Activated CD8-positive, alpha-beta T cell treated with anti-CD3 and anti-CD28 coated beads for 36 hours (primary cell): ENCODE measurements around the gene NPY1R. TPM values are rescaled to one million over a fixed set of nuclear protein-coding genes. Genes with fewer than 3 reads are reported as not detected.

Experiments
- ATAC-seq: fragments of 200-7000 bp; cut with Tn5 transposase; one replicate; pipeline ENCODE4 v1.10.0; 2021; ENCODE audit warnings: mild to moderate bottlenecking, moderate library complexity
- CTCF ChIA-PET: fragments of 350-600 bp; sonication (Branson Sonifier 250); formaldehyde crosslinking; loops from one replicate; lab custom pipeline; 2021; ENCODE audit warnings: antibody characterized with exemption; lab: Charles Lee
- POLR2A ChIA-PET: fragments of 350-600 bp; sonication (Branson Sonifier 250); formaldehyde crosslinking; loops from one replicate; lab custom pipeline; 2021; ENCODE audit warnings: antibody characterized with exemption; lab: Charles Lee
- DNase-seq: peaks from one replicate; pipeline ENCODE4 v3.0.0-alpha.2; 2020
- H3K27ac Mint-ChIP-seq: one replicate; pipeline ENCODE4 v1.8.0; 2021; ENCODE audit warnings: mild to moderate bottlenecking, mixed read lengths
- H3K27me3 Mint-ChIP-seq: one replicate; pipeline ENCODE4 v1.8.0; 2021; ENCODE audit warnings: mixed read lengths
- H3K36me3 Mint-ChIP-seq: one replicate; pipeline ENCODE4 v1.8.0; 2021; ENCODE audit warnings: low read depth, mixed read lengths
- H3K4me1 Mint-ChIP-seq: one replicate; pipeline ENCODE4 v1.8.0; 2021; ENCODE audit warnings: low read depth, mixed read lengths
- H3K4me3 Mint-ChIP-seq: one replicate; pipeline ENCODE4 v1.8.0; 2021; ENCODE audit warnings: mild to moderate bottlenecking, moderate library complexity, mixed read lengths
- H3K9me3 Mint-ChIP-seq: one replicate; pipeline ENCODE4 v1.8.0; 2021; ENCODE audit warnings: mixed read lengths
- CTCF ChIP-seq: fragments of 200-600 bp; IDR thresholded peaks from one replicate; pipeline ENCODE4 v1.8.0; 2022; ENCODE audit warnings: antibody characterized with exemption, mild to moderate bottlenecking
- intact Hi-C: fragments of 100-400 bp; cut with micrococcal nuclease; formaldehyde crosslinking; loops from one replicate; pipeline ENCODE4 v1.10.0; 2022
- total RNA-seq, 2 experiments: library from RNA; stranded (reverse); gene quantifications; one replicate each; pipeline ENCODE4 v1.2.3, GENCODE V29; 2021

The NPY1R gene
- total RNA-seq: not detected

GRCh38 chr4:163332526-163333406 lies at the start of gene NPY1R:
NPY1R (minus strand) TSS chr4:163332596; CDS start chr4:163326554, 6,042 bp downstream.
- peak within 1 kb of the TSS; percentile 36 for H3K4me3 Mint-ChIP-seq
- peaks cover 9% of the 10 kb centered on the region for H3K4me1 Mint-ChIP-seq
- no peaks in the 10 kb centered on the region for H3K36me3 Mint-ChIP-seq
- peaks cover 40% of the 10 kb centered on the region for H3K27me3 Mint-ChIP-seq
- TF ChIP-seq CTCF: no peak
- intact Hi-C loops: no loop called here
- H3K9me3 Mint-ChIP-seq: no peaks in the 10 kb centered on the region
- ChIA-PET POLR2A (no interaction called here), CTCF (interaction anchor here (0.7 to 2.1 kb wide), 7 partner anchors 10 to 183 kb away, joined by 3 to 7 read pairs (median 4); no protein-coding TSS in a partner anchor)
- DNase-seq (peak; percentile 55), ATAC-seq (peak; percentile 61)
- H3K27ac Mint-ChIP-seq: no peak within 1 kb of the TSS

GRCh38 chr4:163380703-163381102 lies 48.3 kb upstream of the NPY1R start:
- no peaks in the 10 kb centered on the region for H3K4me1 Mint-ChIP-seq
- no peak overlapping the region for H3K4me3 Mint-ChIP-seq
- POLR2A ChIA-PET: no interaction called here
- H3K36me3 Mint-ChIP-seq: no peaks in the 10 kb centered on the region
- intact Hi-C loops: no loop called here
- no peak for ATAC-seq
- H3K27ac Mint-ChIP-seq: no peak overlapping the region
- TF ChIP-seq CTCF: no peak
- H3K27me3 Mint-ChIP-seq: no peaks in the 10 kb centered on the region
- no peaks in the 10 kb centered on the region for H3K9me3 Mint-ChIP-seq
- CTCF ChIA-PET: no interaction called here
- no peak for DNase-seq

GRCh38 chr4:163378661-163379060 lies 46.3 kb upstream of the NPY1R start:
- no peaks in the 10 kb centered on the region for H3K36me3 Mint-ChIP-seq
- H3K4me3 Mint-ChIP-seq: no peak overlapping the region

GRCh38 chr4:163372029-163372428 lies 39.6 kb upstream of the NPY1R start:
- Mint-ChIP-seq H3K27ac (no peak overlapping the region), H3K4me3 (no peak overlapping the region), H3K27me3 (peaks cover 1% of the 10 kb centered on the region), H3K4me1 (no peaks in the 10 kb centered on the region), H3K9me3 (no peaks in the 10 kb centered on the region), H3K36me3 (no peaks in the 10 kb centered on the region)
- no peak for TF ChIP-seq CTCF
- POLR2A ChIA-PET: no interaction called here
- DNase-seq (no peak), ATAC-seq (no peak)
- intact Hi-C loops: no loop called here
- CTCF ChIA-PET: no interaction called here

More at GRCh38 chr4:163378661-163379060, 46.3 kb upstream of the NPY1R start:
- Mint-ChIP-seq H3K9me3 (no peaks in the 10 kb centered on the region), H3K27me3 (no peaks in the 10 kb centered on the region), H3K27ac (no peak overlapping the region), H3K4me1 (no peaks in the 10 kb centered on the region)
- TF ChIP-seq CTCF: no peak
- CTCF ChIA-PET: no interaction called here
- intact Hi-C loops: no loop called here
- POLR2A ChIA-PET: no interaction called here
- ATAC-seq (no peak), DNase-seq (no peak)

- Mint-ChIP-seq H3K27me3 (peaks cover 7% of the 10 kb centered on the region), H3K36me3 (no peaks in the 10 kb centered on the region), H3K4me1 (no peaks in the 10 kb centered on the region), H3K27ac (no peak overlapping the region), H3K9me3 (no peaks in the 10 kb centered on the region), H3K4me3 (no peak overlapping the region)
- CTCF ChIA-PET: interaction anchor here (2.0 kb wide), 1 partner anchor 15 kb away, joined by 4 read pairs; no protein-coding TSS in a partner anchor
- POLR2A ChIA-PET: no interaction called here
- intact Hi-C loops: no loop called here
- DNase-seq (no peak), ATAC-seq (no peak)
- no peak for TF ChIP-seq CTCF
Observed at GRCh38 chr4:163367651-163368050, 35.3 kb upstream of the NPY1R start.
